Mucosa of stomach (tissue), 1 donor: ENCODE results near the gene BPIFB6.
"Not testable (repeated sequence)": the region's sequence is repeated elsewhere in the genome, so short reads cannot be mapped to it uniquely, and the experiment has no call there.

Source experiments
- H3K27me3 ChIP-seq: one replicate; pipeline ENCODE4 v1.7.0; 2013; ENCODE audit warnings: mild to moderate bottlenecking, low read length; ENCODE audit not compliant: control insufficient read depth, insufficient read depth
- H3K36me3 ChIP-seq: one replicate; pipeline ENCODE4 v1.7.0; 2013; ENCODE audit warnings: low read length; ENCODE audit not compliant: control insufficient read depth, insufficient read depth
- H3K4me1 ChIP-seq: one replicate; pipeline ENCODE4 v1.7.0; 2013; ENCODE audit warnings: mild to moderate bottlenecking, low read length; ENCODE audit not compliant: control insufficient read depth, insufficient read depth
- H3K4me3 ChIP-seq: one replicate; pipeline ENCODE4 v1.7.0; 2013; ENCODE audit warnings: low read length
- H3K9ac ChIP-seq: one replicate; pipeline ENCODE4 v1.7.0; 2013; ENCODE audit warnings: mild to moderate bottlenecking, low read length, moderate library complexity
- H3K9me3 ChIP-seq: one replicate; pipeline ENCODE4 v1.7.0; 2013; ENCODE audit warnings: mild to moderate bottlenecking, low read length, moderate library complexity; ENCODE audit not compliant: control insufficient read depth
- donor health status: Pancreatic carcinoma.

Gene BPIFB6

DNA sequence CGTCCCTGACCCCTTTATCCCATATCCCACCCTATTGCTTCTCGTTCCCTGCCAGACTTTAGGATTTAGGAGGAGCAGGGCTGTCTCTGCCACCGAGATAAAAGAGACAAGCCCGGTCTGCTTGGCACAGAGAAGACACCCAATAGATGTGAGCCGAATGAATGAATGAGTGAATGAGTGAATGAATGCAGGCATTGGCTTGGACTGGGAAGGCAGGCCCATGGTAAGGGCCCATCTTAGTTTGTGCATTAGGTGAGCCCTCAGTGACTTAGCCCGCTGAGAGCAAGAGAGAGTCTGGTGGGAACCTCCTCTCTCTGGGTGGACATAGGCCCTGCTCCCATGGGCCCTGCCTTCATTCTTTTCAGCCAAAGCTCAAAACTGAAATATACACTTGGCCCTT is 879 bp upstream of the BPIFB6 start:
- Histone ChIP-seq H3K9me3 (no peaks in the 10 kb centered on the region), H3K4me1 (no peaks in the 10 kb centered on the region), H3K4me3 (no peak overlapping the region), H3K36me3 (no peaks in the 10 kb centered on the region), H3K27me3 (peaks cover 6% of the 10 kb centered on the region), H3K9ac (no peak overlapping the region)

DNA sequence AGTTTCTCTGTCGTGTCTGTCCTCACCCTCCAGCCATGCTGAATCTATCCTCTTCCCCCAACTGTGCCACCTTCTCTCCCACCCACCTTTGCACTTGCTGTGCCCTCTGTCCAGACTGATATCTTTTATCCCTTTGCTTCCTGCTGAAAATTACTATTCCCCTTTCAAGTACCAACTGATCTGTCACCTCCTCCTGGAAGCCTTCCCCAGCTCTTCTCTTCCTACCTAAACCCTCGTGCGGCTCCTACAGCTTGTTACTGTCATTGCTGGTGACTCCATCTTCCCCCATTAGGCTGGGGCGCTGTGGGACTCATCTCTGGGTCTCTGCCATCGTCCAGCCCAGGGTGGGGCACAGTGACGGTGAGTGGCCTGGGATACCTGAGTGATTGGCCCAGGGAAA is 1.1 kb downstream of the BPIFB6 start:
- Histone ChIP-seq H3K9me3 (no peaks in the 10 kb centered on the region), H3K36me3 (no peaks in the 10 kb centered on the region), H3K27me3 (no peaks in the 10 kb centered on the region), H3K4me1 (no peaks in the 10 kb centered on the region), H3K9ac (no peak overlapping the region), H3K4me3 (no peak overlapping the region)

- no peaks in the 10 kb centered on the region for H3K27me3 ChIP-seq
- no peaks in the 10 kb centered on the region for H3K4me1 ChIP-seq
- H3K9ac ChIP-seq, result no peak overlapping the region
- H3K9me3 ChIP-seq, result no peaks in the 10 kb centered on the region
- H3K4me3 ChIP-seq, result no peak overlapping the region
- no peaks in the 10 kb centered on the region for H3K36me3 ChIP-seq
These were observed 1.9 kb downstream of the BPIFB6 start for GRCh38 chr20:33033381-33033780.

DNA sequence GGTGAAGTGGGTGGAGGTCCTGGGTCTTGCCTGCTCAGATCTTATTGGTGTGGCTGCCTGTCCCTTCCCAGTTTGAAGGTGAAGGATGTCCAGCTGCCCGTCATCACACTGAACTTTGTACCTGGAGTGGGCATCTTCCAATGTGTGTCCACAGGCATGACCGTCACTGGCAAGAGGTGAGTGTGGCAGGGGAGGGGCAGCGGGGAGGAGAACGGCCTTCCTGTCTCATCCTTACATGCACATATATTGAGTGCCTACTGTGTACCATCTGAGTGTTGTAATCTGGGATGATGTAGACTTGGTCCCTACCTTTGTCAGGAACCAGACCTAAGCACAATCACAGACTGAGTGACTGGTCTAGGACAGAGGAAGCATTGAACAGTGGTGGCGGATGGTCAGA is 2.7 kb downstream of the BPIFB6 start:
- Histone ChIP-seq H3K4me3 (no peak overlapping the region), H3K9me3 (no peaks in the 10 kb centered on the region), H3K9ac (no peak overlapping the region), H3K27me3 (no peaks in the 10 kb centered on the region), H3K4me1 (no peaks in the 10 kb centered on the region), H3K36me3 (no peaks in the 10 kb centered on the region)

GRCh38 chr20:33034901-33035492 is 3.5 kb downstream of the BPIFB6 start:
- Histone ChIP-seq H3K9ac (no peak overlapping the region), H3K4me1 (no peaks in the 10 kb centered on the region), H3K27me3 (no peaks in the 10 kb centered on the region), H3K36me3 (no peaks in the 10 kb centered on the region), H3K4me3 (no peak overlapping the region), H3K9me3 (no peaks in the 10 kb centered on the region)

- no peaks in the 10 kb centered on the region for H3K27me3 ChIP-seq
- H3K4me1 ChIP-seq, result no peaks in the 10 kb centered on the region
- no peak overlapping the region for H3K4me3 ChIP-seq
- H3K9ac ChIP-seq, result no peak overlapping the region
- H3K9me3 ChIP-seq, result no peaks in the 10 kb centered on the region
- no peaks in the 10 kb centered on the region for H3K36me3 ChIP-seq
These were observed 6.0 kb downstream of the BPIFB6 start for GRCh38 chr20:33037456-33037855.

GRCh38 chr20:33038243-33038642 is 6.8 kb downstream of the BPIFB6 start:
- H3K4me3 ChIP-seq, result no peak overlapping the region
- H3K36me3 ChIP-seq, result no peaks in the 10 kb centered on the region
- no peaks in the 10 kb centered on the region for H3K27me3 ChIP-seq
- no peak overlapping the region for H3K9ac ChIP-seq
- H3K4me1 ChIP-seq, result no peaks in the 10 kb centered on the region
- H3K9me3 ChIP-seq, result no peaks in the 10 kb centered on the region

GRCh38 chr20:33042430-33042829 is 11.0 kb downstream of the BPIFB6 start:
- Histone ChIP-seq H3K9me3 (no peaks in the 10 kb centered on the region), H3K27me3 (no peaks in the 10 kb centered on the region), H3K9ac (no peak overlapping the region), H3K36me3 (no peaks in the 10 kb centered on the region), H3K4me3 (no peak overlapping the region), H3K4me1 (no peaks in the 10 kb centered on the region)

DNA sequence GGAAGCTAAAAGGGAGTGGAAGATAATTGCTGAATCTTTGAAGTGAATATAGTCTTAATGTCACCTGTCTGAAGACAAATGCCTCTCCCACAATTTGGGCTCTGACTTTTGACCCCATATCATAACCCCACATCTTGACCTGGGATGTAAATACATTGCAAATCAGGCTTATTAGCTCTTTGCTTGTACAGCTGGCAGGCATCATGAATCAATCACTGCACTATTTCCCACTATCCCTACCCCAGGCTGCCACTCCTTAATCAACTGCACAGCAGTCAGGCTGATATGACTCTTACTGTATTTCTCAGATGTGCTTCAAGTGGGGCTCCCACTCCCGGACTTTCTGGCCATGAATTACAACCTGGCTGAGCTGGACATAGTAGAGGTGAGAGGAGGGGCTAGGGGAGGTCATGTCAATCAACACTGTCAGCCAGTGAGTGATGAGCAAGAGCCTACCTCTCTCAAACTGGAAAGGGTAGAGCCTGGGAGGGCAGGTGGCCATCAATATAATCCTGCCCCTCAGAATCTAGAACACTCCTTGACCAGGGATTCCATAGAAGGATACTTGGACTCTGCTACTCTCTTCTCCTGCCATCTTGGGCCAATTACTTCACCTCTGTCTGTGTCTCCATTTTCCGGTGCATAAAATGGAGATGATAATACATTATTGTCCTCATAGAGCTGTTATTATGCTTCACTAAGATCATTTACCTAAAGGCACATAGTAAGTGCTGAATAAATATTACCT is 11.7 kb downstream of the BPIFB6 start:
- H3K9ac ChIP-seq, result no peak overlapping the region
- no peaks in the 10 kb centered on the region for H3K27me3 ChIP-seq
- no peaks in the 10 kb centered on the region for H3K9me3 ChIP-seq

DNA sequence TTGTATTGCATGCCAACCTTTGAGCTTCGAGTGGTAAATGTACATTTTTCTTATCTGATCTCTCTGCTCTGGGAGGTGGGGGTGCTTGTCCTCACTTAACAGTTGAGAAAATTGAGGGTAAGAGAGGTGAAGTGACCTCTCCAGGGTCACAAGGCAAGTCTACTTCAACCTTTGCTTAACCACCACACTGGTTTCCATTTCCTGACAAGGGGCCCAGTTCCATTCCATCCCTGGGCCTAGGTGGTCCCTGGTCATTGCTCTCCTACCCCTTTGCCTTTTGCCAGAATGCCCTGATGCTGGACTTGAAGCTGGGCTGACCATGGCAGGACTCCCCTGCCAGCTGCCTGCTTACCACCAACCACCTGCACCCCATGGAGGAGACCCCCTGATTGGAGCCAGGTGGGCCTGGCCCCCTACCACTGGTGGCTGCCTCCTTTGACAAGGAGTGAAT is 12.3 kb downstream of the BPIFB6 start:
- no peaks in the 10 kb centered on the region for H3K9me3 ChIP-seq
- no peaks in the 10 kb centered on the region for H3K27me3 ChIP-seq
- H3K4me1 ChIP-seq, result no peaks in the 10 kb centered on the region
- H3K9ac ChIP-seq, result no peak overlapping the region
- H3K4me3 ChIP-seq, result no peak overlapping the region
- no peaks in the 10 kb centered on the region for H3K36me3 ChIP-seq

More for the DNA sequence above, 11.7 kb downstream of the BPIFB6 start:
- no peaks in the 10 kb centered on the region for H3K4me1 ChIP-seq
- no peak overlapping the region for H3K4me3 ChIP-seq
- no peaks in the 10 kb centered on the region for H3K36me3 ChIP-seq

GRCh38 chr20:33045129-33045721 is 13.8 kb downstream of the BPIFB6 start:
- not testable (repeated sequence) for H3K4me3 ChIP-seq, H3K9ac ChIP-seq, H3K9me3 ChIP-seq, H3K4me1 ChIP-seq, H3K27me3 ChIP-seq, H3K36me3 ChIP-seq

GRCh38 chr20:33046412-33046811 is 15.0 kb downstream of the BPIFB6 start:
- H3K27me3 ChIP-seq, result no peaks in the 10 kb centered on the region
- H3K4me3 ChIP-seq, result no peak overlapping the region
- no peaks in the 10 kb centered on the region for H3K4me1 ChIP-seq
- H3K9me3 ChIP-seq, result no peaks in the 10 kb centered on the region
- no peaks in the 10 kb centered on the region for H3K36me3 ChIP-seq
- H3K9ac ChIP-seq, result no peak overlapping the region
